ENCODE results near the gene IRX4.

IRX4 gene

GRCh38 chr5:1838013-1838412 is 44.7 kb downstream of the IRX4 start:
- TF ChIP-seq CTCF (IDR thresholded peaks at IDR 0.05; ENCODE audit: low read depth, low read length, missing control alignments): no peak
- in situ Hi-C loops (cut with HindIII; ENCODE audit: low pct_ligation_motif_present, low sequenced_read_pairs): no loop called here
- H3K4me3 ChIP-seq (ENCODE audit: low read depth, low read length): no peak overlapping the region
- no peaks in the 10 kb centered on the region for H3K36me3 ChIP-seq (replicated peaks)
- no peaks in the 10 kb centered on the region for H3K27me3 ChIP-seq (replicated peaks)
- H3K27ac ChIP-seq: no peak overlapping the region
- DNase-seq: no peak

- H3K27me3 ChIP-seq (replicated peaks): no peaks in the 10 kb centered on the region
- no peak overlapping the region for H3K4me3 ChIP-seq (ENCODE audit: low read depth, low read length)
- in situ Hi-C loops (cut with HindIII; ENCODE audit: low pct_ligation_motif_present, low sequenced_read_pairs): no loop called here
- no peak overlapping the region for H3K27ac ChIP-seq
- no peaks in the 10 kb centered on the region for H3K36me3 ChIP-seq (replicated peaks)
- no peak for DNase-seq
- no peak for TF ChIP-seq CTCF (IDR thresholded peaks at IDR 0.05; ENCODE audit: low read depth, low read length, missing control alignments)
Measured at GRCh38 chr5:1836891-1837880, 45.5 kb downstream of the IRX4 start.

- no peak for TF ChIP-seq CTCF (IDR thresholded peaks at IDR 0.05; ENCODE audit: low read depth, low read length, missing control alignments)
- H3K27me3 ChIP-seq (replicated peaks): peaks cover 2% of the 10 kb centered on the region
- no peak overlapping the region for H3K27ac ChIP-seq
- no peak for DNase-seq
- in situ Hi-C loops (cut with HindIII; ENCODE audit: low pct_ligation_motif_present, low sequenced_read_pairs): no loop called here
- no peaks in the 10 kb centered on the region for H3K36me3 ChIP-seq (replicated peaks)
- H3K4me3 ChIP-seq (ENCODE audit: low read depth, low read length): no peak overlapping the region
Measured at GRCh38 chr5:1836176-1836890, 46.4 kb downstream of the IRX4 start.

- in situ Hi-C loops (cut with HindIII; ENCODE audit: low pct_ligation_motif_present, low sequenced_read_pairs): no loop called here
- Histone ChIP-seq H3K4me3 (ENCODE audit: low read depth, low read length) (no peak overlapping the region), H3K27me3 (replicated peaks) (peaks cover 2% of the 10 kb centered on the region), H3K27ac (no peak overlapping the region), H3K36me3 (replicated peaks) (no peaks in the 10 kb centered on the region)
- DNase-seq: no peak
- TF ChIP-seq CTCF (IDR thresholded peaks at IDR 0.05; ENCODE audit: low read depth, low read length, missing control alignments): no peak
Measured at GRCh38 chr5:1835431-1835830, 47.3 kb downstream of the IRX4 start.

- H3K4me3 ChIP-seq (ENCODE audit: low read depth, low read length): no peak overlapping the region
- TF ChIP-seq CTCF (IDR thresholded peaks at IDR 0.05; ENCODE audit: low read depth, low read length, missing control alignments): no peak
- H3K36me3 ChIP-seq (replicated peaks): no peaks in the 10 kb centered on the region
- no peak for DNase-seq
- H3K27ac ChIP-seq: no peak overlapping the region
- H3K27me3 ChIP-seq (replicated peaks): peaks cover 2% of the 10 kb centered on the region
- in situ Hi-C loops (cut with HindIII; ENCODE audit: low pct_ligation_motif_present, low sequenced_read_pairs): no loop called here
Measured at GRCh38 chr5:1834721-1835429, 47.9 kb downstream of the IRX4 start.
